Cardiac ventricle fibroblast (primary cell): ENCODE data around the gene CDCP2. TPM values are rescaled to one million over a fixed set of nuclear protein-coding genes. Genes with fewer than 3 reads are reported as not detected.

ENCODE experiments used
- total RNA-seq: library from RNA; depleted of rRNA; stranded (reverse); fragments of >200 nt; gene quantifications from 2 replicates; pipeline ENCODE4 v1.2.3, GENCODE V29; 2015

CDCP2 gene
- total RNA-seq: not detected in 2 replicates

GRCh38 chr1:54152696-54153095 lies at the start of gene CDCP2:
CDCP2 (minus strand) TSS chr1:54153000; CDS start chr1:54152922, 78 bp downstream.

GRCh38 chr1:54199765-54200518 lies 47.1 kb upstream of the CDCP2 start, which contains the start of the genes CYB5RL and MRPL37:
CYB5RL (minus strand) TSS chr1:54200030; CDS start chr1:54195616, 4,414 bp downstream.
MRPL37 (plus strand) TSS chr1:54200167; CDS start chr1:54200244, 77 bp downstream.

Other genes starting within 250 kb of the CDCP2 start
- gene IFT25, start 207.3 kb downstream of the CDCP2 start, total RNA-seq: 22.0 and 22.8 TPM in 2 replicates
- gene LRRC42, start 206.7 kb downstream of the CDCP2 start, total RNA-seq: 22.9 and 24.7 TPM in 2 replicates
- gene LDLRAD1, start 134.8 kb downstream of the CDCP2 start, total RNA-seq: not detected in 2 replicates
- 226 and 300 TPM in 2 replicates for gene TMEM59, start 99.8 kb downstream of the CDCP2 start, total RNA-seq
- gene TCEANC2, start 99.4 kb downstream of the CDCP2 start, total RNA-seq: 2.2 and 3.3 TPM in 2 replicates
- 3.6 and 4.6 TPM in 2 replicates for gene CYB5RL, start 47.0 kb upstream of the CDCP2 start, total RNA-seq
- 68.3 and 72.1 TPM in 2 replicates for gene MRPL37, start 47.2 kb upstream of the CDCP2 start, total RNA-seq